HL-60 (cell line): ENCODE measurements around the gene DLK1.

Source experiments
- DNase-seq, 2 experiments: peaks; one replicate each; pipeline ENCODE4 v3.0.0-alpha.2; 2010 to 2020; ENCODE audit warnings: low read depth in 1 of 2, low spot score in 1 of 2
- H3K27ac ChIP-seq: fragments of 250-450 bp; sonication (Bioruptor Pico); replicated peaks from 2 replicates; pipeline ENCODE4 v1.5.1; 2020; ENCODE audit warnings: mild to moderate bottlenecking, moderate library complexity
- H3K27me3 ChIP-seq: fragments of 250-450 bp; sonication (Bioruptor Pico); 2 replicates; pipeline ENCODE4 v1.5.1; 2021; ENCODE audit warnings: mild to moderate bottlenecking, moderate library complexity; ENCODE audit not compliant: insufficient read depth, poor library complexity, severe bottlenecking
- H3K4me3 ChIP-seq: replicated peaks from 2 replicates; pipeline ENCODE4 v1.5.1; 2011; ENCODE audit warnings: mild to moderate bottlenecking, control low read depth, low read length; ENCODE audit not compliant: insufficient read depth
- GABPA ChIP-seq: IDR thresholded peaks from 2 replicates; pipeline ENCODE4 v1.6.1; 2012; ENCODE audit warnings: low read depth
- POLR2AphosphoS5 ChIP-seq: IDR thresholded peaks from 2 replicates; pipeline ENCODE4 v1.6.1; 2012; ENCODE audit warnings: low read depth
- SPI1 ChIP-seq: IDR thresholded peaks from 2 replicates; pipeline ENCODE4 v1.6.1; 2012; ENCODE audit warnings: low read depth, mild to moderate bottlenecking, borderline replicate concordance
- long read RNA-seq: library from polyadenylated mRNA; unstranded; transcript quantifications from one replicate; pipeline ENCODE4 v2.0.0, GENCODE V29; 2020
- TF ChIP-seq, protein P1 (sequence below): IDR thresholded peaks from 2 replicates; pipeline ENCODE4 v1.6.1; 2012; ENCODE audit warnings: low read depth; ENCODE audit not compliant: insufficient replicate concordance
- TF ChIP-seq, protein P2 (sequence below): IDR thresholded peaks from one replicate; pipeline ENCODE4 v1.5.1; 2011; ENCODE audit warnings: low read length, control low read depth, inconsistent platforms; ENCODE audit not compliant: insufficient read depth

DLK1 gene
- long read RNA-seq, partial matches to known transcripts: 2 of 47 reads
- long read RNA-seq, other reads (novel, unspliced or antisense): 45 of 47 reads

- H3K4me3 ChIP-seq: no peak within 1 kb of the TSS
Observed at GRCh38 chr14:100726550-100727085, at the start of gene DLK1. Gene DLK1 (plus strand): TSS chr14:100726892. CDS start chr14:100727069, 177 bp downstream.

GRCh38 chr14:100677152-100677551 lies 49.5 kb upstream of the DLK1 start:
- no peak overlapping the region for H3K4me3 ChIP-seq
- H3K27me3 ChIP-seq: no peaks in the 10 kb centered on the region
- TF ChIP-seq POLR2AphosphoS5 (no peak), SPI1 (no peak), GABPA (no peak)
- TF ChIP-seq, protein P1, sequence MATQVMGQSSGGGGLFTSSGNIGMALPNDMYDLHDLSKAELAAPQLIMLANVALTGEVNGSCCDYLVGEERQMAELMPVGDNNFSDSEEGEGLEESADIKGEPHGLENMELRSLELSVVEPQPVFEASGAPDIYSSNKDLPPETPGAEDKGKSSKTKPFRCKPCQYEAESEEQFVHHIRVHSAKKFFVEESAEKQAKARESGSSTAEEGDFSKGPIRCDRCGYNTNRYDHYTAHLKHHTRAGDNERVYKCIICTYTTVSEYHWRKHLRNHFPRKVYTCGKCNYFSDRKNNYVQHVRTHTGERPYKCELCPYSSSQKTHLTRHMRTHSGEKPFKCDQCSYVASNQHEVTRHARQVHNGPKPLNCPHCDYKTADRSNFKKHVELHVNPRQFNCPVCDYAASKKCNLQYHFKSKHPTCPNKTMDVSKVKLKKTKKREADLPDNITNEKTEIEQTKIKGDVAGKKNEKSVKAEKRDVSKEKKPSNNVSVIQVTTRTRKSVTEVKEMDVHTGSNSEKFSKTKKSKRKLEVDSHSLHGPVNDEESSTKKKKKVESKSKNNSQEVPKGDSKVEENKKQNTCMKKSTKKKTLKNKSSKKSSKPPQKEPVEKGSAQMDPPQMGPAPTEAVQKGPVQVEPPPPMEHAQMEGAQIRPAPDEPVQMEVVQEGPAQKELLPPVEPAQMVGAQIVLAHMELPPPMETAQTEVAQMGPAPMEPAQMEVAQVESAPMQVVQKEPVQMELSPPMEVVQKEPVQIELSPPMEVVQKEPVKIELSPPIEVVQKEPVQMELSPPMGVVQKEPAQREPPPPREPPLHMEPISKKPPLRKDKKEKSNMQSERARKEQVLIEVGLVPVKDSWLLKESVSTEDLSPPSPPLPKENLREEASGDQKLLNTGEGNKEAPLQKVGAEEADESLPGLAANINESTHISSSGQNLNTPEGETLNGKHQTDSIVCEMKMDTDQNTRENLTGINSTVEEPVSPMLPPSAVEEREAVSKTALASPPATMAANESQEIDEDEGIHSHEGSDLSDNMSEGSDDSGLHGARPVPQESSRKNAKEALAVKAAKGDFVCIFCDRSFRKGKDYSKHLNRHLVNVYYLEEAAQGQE: no peak
- TF ChIP-seq, protein P2, sequence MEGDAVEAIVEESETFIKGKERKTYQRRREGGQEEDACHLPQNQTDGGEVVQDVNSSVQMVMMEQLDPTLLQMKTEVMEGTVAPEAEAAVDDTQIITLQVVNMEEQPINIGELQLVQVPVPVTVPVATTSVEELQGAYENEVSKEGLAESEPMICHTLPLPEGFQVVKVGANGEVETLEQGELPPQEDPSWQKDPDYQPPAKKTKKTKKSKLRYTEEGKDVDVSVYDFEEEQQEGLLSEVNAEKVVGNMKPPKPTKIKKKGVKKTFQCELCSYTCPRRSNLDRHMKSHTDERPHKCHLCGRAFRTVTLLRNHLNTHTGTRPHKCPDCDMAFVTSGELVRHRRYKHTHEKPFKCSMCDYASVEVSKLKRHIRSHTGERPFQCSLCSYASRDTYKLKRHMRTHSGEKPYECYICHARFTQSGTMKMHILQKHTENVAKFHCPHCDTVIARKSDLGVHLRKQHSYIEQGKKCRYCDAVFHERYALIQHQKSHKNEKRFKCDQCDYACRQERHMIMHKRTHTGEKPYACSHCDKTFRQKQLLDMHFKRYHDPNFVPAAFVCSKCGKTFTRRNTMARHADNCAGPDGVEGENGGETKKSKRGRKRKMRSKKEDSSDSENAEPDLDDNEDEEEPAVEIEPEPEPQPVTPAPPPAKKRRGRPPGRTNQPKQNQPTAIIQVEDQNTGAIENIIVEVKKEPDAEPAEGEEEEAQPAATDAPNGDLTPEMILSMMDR: no peak
- H3K27ac ChIP-seq: peak overlapping the region; percentile 97
- peak in 1 of 2 experiments; percentile 25 for DNase-seq

More at GRCh38 chr14:100726550-100727085, at the start of gene DLK1:
- no peak for TF ChIP-seq GABPA
- no peak for TF ChIP-seq SPI1
- no peak for TF ChIP-seq POLR2AphosphoS5
- TF ChIP-seq, protein P2: no peak
- TF ChIP-seq, protein P1: no peak
- Histone ChIP-seq H3K27me3 (peaks cover 26% of the 10 kb centered on the region), H3K27ac (no peak within 1 kb of the TSS)
- no peak for DNase-seq

DNA sequence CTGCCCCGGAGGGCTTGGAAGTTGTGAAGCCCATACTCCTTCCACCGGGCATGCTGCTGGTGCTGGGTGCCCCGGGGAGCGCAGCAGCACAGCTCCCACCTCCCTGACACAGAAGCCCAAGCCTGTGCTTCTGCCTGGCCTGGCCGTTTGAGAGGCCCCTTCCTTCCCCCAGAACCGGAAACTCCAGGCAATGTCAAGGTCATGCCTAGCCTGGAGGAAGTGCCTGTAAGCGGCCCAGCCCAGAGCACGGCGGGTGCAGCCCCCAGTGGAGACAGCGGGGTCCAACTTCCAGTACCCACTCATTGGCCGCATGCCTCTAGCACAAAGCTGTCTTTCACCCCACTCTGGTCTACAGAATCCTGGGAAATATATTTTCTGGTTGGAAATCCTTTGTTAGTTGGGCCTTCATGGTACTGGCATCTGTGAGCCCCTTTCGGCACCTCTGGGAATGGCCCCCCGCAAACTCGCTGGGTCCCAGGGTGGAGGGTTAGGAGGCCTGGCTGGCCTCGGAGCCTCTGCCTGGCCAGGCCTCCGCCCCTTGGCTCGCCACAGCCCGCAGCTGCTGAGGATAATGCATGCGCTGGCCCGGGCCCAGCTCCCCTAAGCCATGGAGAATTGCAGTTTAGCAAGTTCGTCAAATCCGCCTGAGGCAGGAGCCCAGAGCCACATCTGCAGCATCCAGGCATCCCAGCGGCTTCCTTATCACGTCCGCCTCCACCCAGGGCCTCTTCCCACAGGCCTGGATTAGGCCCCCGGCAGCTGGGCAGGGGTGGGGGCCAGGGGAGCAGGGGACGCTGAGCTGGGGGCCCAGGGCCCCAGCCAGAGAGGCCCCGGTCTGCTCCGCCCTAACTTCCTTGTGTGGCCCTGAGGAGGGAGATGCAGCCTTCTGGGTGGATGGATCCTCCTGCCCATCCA lies 48.9 kb upstream of the DLK1 start:
- no peaks in the 10 kb centered on the region for H3K27me3 ChIP-seq
- peak overlapping the region; percentile 97 for H3K27ac ChIP-seq
- H3K4me3 ChIP-seq: no peak overlapping the region
- no peak; the same call in 1 of the 2 replicates for TF ChIP-seq GABPA
- peak; percentile 58; the same call in 1 of the 2 replicates for TF ChIP-seq SPI1
- TF ChIP-seq, protein P2: no peak
- peak; percentile 54; the same call in 1 of the 2 replicates for TF ChIP-seq POLR2AphosphoS5
- TF ChIP-seq, protein P1: no peak
- peak; percentile 44 to 86 for DNase-seq
